GM13977 (cell line): ENCODE measurements around the gene RPA3.

Experiments
- DNase-seq: peaks from one replicate; pipeline ENCODE4 v3.0.0; 2012; ENCODE audit warnings: low spot score
- CTCF ChIP-seq: IDR thresholded peaks from 2 replicates; pipeline ENCODE4 v1.5.1; 2012; ENCODE audit warnings: mild to moderate bottlenecking, control low read depth; ENCODE audit not compliant: insufficient read depth; ENCODE audit errors: extremely low read depth, missing control alignments
- in situ Hi-C: fragments of 300-500 bp; cut with MboI; formaldehyde crosslinking; loops from one replicate; pipeline ENCODE4 v1.12.0; 2022; ENCODE audit warnings: low sequenced_read_pairs, low pct_unique_long_range_greater_than_20kb, mixed read lengths, inconsistent platforms; ENCODE audit not compliant: unreplicated experiment

The RPA3 gene

GRCh38 chr7:7718492-7718891 is at the start of gene RPA3:
TSS of gene RPA3 (minus strand) at chr7:7718607. CDS start at chr7:7640418, 78,189 bp downstream.
- TF ChIP-seq CTCF: no peak
- DNase-seq: no peak
- in situ Hi-C loops: no loop called here

- in situ Hi-C loops: no loop called here
- TF ChIP-seq CTCF: no peak
- no peak for DNase-seq
Measured at GRCh38 chr7:7766671-7767070, 48.3 kb upstream of the RPA3 start.

GRCh38 chr7:7765422-7765821 is 47.0 kb upstream of the RPA3 start:
- no peak for TF ChIP-seq CTCF
- in situ Hi-C loops: no loop called here
- DNase-seq: peak; percentile 46

- peak; percentile 29 for TF ChIP-seq CTCF
- in situ Hi-C loops: no loop called here
- DNase-seq: no peak
Measured at GRCh38 chr7:7764520-7765396, 46.4 kb upstream of the RPA3 start.

- no peak for TF ChIP-seq CTCF
- in situ Hi-C loops: no loop called here
- DNase-seq: peak; percentile 17
Measured at GRCh38 chr7:7761974-7762779, 43.8 kb upstream of the RPA3 start.

- peak; percentile 20 for TF ChIP-seq CTCF
- in situ Hi-C loops: no loop called here
- peak; percentile 23 for DNase-seq
Measured at GRCh38 chr7:7761340-7761973, 43.0 kb upstream of the RPA3 start.
